Lower leg skin (tissue), 4 donors: ENCODE measurements around the gene BLTP3B. TPM values are rescaled to one million over a fixed set of nuclear protein-coding genes. Genes with fewer than 3 reads are reported as not detected.

Experiments
- DNase-seq, 2 donors: peaks; one replicate each; pipeline ENCODE4 v3.0.0-alpha.2; 2019; ENCODE audit warnings: low spot score in 2 of 2
- H3K4me3 ChIP-seq: fragments of 200-600 bp; sonication (generic); 2 replicates; pipeline ENCODE4 v1.5.1; 2017; ENCODE audit warnings: mild to moderate bottlenecking, low read depth; ENCODE audit not compliant: poor library complexity, severe bottlenecking
- CTCF ChIP-seq, 3 donors: fragments of 450-650 bp; IDR thresholded peaks; one replicate each; pipeline ENCODE4 v1.5.1; 2016; ENCODE audit warnings: antibody characterized with exemption in 3 of 3, mild to moderate bottlenecking in 3 of 3, moderate library complexity in 2 of 3
- POLR2A ChIP-seq, 2 donors: fragments of 450-650 bp; IDR thresholded peaks; one replicate each; pipeline ENCODE4 v1.6.1; 2016 to 2017; ENCODE audit warnings: antibody characterized with exemption in 2 of 2, mild to moderate bottlenecking in 1 of 2, moderate library complexity in 1 of 2
- WGBS, 2 donors: methylation state at CpG; one replicate each; pipeline ENCODE4 v1.1.5; 2018; 5-methylcytosine and 5-hydroxymethylcytosine counted together
- intact Hi-C: fragments of 100-400 bp; cut with DNase I; formaldehyde crosslinking; loops from one replicate; pipeline ENCODE4 v1.15.0; 2023; ENCODE audit warnings: low total_unique reads
- total RNA-seq, 4 donors: library from RNA; depleted of rRNA; stranded (reverse); fragments of >200 nt; gene quantifications; one replicate each; pipeline ENCODE4 v1.1.0, GENCODE V29; 2016

BLTP3B gene
- total RNA-seq, 4 donors from 2014 or later, result 20.3 to 29.1 (median 23.6) TPM

- intact Hi-C loops, result no loop called here
- 98% methylated on average over 1 of the region's 1 CpG for whole genome bisulfite sequencing, 2 donors
- no peak for TF ChIP-seq CTCF (IDR thresholded peaks at IDR 0.05)
- no peak for TF ChIP-seq POLR2A (IDR thresholded peaks at IDR 0.05)
Measured at GRCh38 chr12:100120355-100120754, 22.3 kb downstream of the BLTP3B start.

DNA sequence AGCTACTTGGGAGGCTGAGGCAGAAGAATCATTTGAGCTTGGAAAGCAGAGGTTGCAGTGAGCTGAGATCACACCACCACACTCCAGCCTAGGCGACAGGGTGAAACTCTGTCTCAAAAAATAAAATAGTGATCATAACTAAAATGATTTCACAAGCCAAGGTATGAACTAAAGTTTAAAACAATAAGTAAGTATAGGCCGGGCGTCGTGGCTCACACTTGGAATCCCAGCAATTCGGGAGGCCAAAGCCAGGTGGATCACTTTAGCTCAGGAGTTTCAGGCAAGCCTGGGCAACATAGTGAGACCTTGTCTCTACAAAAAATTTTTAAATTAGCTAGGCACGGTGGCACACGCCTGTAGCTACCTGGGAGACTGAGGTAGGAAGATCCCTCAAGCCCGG, 27.4 kb downstream of the BLTP3B start:
- intact Hi-C loops, result no loop called here
- WGBS, 2 donors, result 71 to 72% methylated on average over 8 of the region's 8 CpGs
- H3K4me3 ChIP-seq, result no peak overlapping the region
- TF ChIP-seq POLR2A (IDR thresholded peaks at IDR 0.05) (no peak), CTCF (IDR thresholded peaks at IDR 0.05) (no peak)
- no peak for DNase-seq

More at GRCh38 chr12:100120355-100120754, 22.3 kb downstream of the BLTP3B start:
- DNase-seq, result no peak
- no peak overlapping the region for H3K4me3 ChIP-seq

DNA sequence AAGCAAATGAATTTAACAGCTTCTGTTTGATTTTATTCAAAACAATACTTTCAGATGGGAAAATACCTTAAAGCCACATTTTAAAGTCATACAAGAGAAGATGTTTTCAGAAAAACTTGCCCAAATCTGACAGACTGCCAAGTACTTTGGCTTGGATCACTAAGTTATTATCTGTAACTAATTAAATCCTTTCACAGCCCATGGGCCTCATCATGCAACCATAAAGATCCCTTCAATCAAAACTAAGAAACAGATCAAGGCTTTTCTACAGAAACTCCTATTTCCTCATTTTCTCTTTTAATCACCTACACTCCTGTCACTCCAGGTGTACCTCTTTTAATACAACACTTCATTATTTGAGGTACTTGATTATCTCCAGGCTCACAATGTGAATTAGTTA, 28.1 kb downstream of the BLTP3B start:
- intact Hi-C loops, result no loop called here
- DNase-seq, result no peak
- TF ChIP-seq CTCF (IDR thresholded peaks at IDR 0.05) (no peak), POLR2A (IDR thresholded peaks at IDR 0.05) (no peak)
- no peak overlapping the region for H3K4me3 ChIP-seq

DNA sequence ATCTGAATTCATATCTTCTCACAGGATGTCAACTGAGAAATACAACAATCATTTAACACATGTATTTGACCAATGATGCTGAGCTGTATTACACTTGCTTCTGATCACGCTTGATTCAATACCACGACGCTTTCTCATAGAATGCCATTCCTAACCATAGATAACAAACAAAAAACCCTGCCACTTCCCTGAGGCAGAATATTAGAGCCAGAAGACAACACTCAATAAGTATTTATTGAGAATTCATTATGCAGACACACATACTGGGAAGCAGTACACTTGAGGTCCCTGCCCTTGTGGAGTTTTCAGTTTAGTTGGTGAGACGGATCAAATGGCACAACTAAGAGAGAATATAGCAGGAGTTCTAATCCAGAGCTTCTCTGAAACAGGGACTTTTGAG, 32.4 kb downstream of the BLTP3B start:
- no peak for DNase-seq
- WGBS, 2 donors, result 86 to 89% methylated on average over 4 of the region's 4 CpGs
- TF ChIP-seq POLR2A (IDR thresholded peaks at IDR 0.05) (no peak), CTCF (IDR thresholded peaks at IDR 0.05) (no peak)
- intact Hi-C loops, result no loop called here
- no peak overlapping the region for H3K4me3 ChIP-seq

DNA sequence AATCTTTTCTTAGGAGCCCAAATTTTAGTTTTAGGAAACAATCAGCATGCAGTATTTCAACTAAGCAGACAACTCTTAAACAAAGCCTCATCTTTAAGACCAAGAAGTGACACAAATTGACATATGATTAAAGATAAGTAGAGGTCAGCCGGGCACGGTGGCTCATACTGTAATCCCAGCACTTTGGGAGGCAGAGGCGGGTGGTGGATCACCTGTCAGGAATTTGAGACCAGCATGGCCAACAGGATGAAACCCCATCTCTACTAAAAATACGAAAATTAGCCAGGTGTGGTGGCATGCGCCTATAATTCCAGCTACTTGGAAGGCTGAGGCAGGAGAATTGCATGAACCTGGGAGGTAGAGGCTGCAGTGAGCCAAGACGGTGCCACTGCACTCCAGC, 35.8 kb downstream of the BLTP3B start:
- no peak overlapping the region for H3K4me3 ChIP-seq
- WGBS, 2 donors, result 92 to 94% methylated on average over 6 of the region's 6 CpGs
- intact Hi-C loops, result no loop called here
- TF ChIP-seq CTCF (IDR thresholded peaks at IDR 0.05) (no peak), POLR2A (IDR thresholded peaks at IDR 0.05) (no peak)
- DNase-seq, result no peak

DNA sequence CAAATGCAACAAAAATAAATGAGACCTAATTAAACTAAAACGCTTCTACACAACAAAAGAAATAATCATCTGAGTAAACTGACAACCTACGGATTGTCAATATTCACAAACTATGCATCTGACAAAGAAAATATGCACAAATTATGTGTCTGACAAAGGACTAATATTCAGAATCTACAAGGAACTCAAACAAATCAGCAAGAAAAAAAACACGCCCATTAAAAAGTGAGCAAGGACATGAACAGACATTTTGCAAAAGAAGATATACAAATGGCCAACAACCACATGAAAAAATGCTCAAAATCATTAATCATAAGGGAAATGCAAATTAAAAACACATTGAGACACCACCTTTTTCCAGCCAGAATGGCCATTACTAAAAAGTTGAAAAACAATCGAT, 37.0 kb downstream of the BLTP3B start:
- no peak for DNase-seq
- TF ChIP-seq CTCF (IDR thresholded peaks at IDR 0.05) (no peak), POLR2A (IDR thresholded peaks at IDR 0.05) (no peak)
- intact Hi-C loops, result no loop called here
- no peak overlapping the region for H3K4me3 ChIP-seq
- WGBS, 2 donors, result 91 to 92% methylated on average over 4 of the region's 4 CpGs
